OCI-LY3 (cell line): ENCODE results near the gene WDR46.

ENCODE experiments used
- EZH2phosphoT487 ChIP-seq: fragments of 200-600 bp; shearing (Covaris generic); IDR thresholded peaks from 2 replicates; pipeline ENCODE4 v1.6.1; 2018; ENCODE audit warnings: antibody characterized with exemption, mixed run types, low read depth
- TF ChIP-seq, protein P1 (sequence below): fragments of 200-600, 300-600 bp; sonication (generic); IDR thresholded peaks from 2 replicates; pipeline ENCODE4 v1.5.1; 2014; ENCODE audit warnings: antibody characterized with exemption, low read length, low read depth

DNA sequence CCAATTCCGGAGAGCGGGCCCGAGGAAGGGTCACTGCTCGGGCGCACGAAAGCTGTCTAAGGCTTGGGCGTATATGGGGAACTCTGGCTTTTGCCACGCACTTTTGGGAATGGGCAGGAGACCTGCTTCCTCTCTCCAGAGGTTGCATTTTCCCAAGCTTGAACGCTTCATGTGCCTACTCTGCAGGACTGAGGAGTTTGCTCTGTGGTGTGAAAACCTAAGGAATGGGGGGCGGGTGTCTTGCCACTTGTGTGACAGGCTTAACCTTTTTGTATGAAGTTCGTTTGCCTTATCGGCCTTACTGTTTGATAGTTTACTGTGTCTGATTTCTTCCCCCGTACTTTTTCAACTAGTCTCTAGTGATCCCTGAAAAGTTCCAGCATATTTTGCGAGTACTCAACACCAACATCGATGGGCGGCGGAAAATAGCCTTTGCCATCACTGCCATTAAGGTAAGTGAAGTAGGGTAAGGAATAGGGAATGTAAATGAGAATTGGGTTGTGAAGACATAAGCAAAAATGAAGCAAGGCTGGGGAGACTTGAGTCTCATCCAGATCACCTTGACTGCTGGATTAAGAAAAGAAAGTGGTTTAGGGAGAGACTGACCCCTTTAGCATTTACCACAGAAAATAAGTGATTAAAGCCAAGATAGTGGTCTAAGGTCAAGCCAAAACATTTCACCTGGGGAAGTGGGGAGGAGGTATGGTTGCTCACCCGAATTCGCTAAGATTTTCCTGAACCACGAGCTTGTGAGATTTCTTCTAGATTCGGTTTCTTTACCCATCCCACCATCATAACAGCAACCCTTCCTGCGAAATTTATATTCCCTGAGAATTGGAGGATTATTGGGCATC lies 16.5 kb downstream of the WDR46 start:
- TF ChIP-seq, protein P1, sequence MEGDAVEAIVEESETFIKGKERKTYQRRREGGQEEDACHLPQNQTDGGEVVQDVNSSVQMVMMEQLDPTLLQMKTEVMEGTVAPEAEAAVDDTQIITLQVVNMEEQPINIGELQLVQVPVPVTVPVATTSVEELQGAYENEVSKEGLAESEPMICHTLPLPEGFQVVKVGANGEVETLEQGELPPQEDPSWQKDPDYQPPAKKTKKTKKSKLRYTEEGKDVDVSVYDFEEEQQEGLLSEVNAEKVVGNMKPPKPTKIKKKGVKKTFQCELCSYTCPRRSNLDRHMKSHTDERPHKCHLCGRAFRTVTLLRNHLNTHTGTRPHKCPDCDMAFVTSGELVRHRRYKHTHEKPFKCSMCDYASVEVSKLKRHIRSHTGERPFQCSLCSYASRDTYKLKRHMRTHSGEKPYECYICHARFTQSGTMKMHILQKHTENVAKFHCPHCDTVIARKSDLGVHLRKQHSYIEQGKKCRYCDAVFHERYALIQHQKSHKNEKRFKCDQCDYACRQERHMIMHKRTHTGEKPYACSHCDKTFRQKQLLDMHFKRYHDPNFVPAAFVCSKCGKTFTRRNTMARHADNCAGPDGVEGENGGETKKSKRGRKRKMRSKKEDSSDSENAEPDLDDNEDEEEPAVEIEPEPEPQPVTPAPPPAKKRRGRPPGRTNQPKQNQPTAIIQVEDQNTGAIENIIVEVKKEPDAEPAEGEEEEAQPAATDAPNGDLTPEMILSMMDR = no peak
- TF ChIP-seq EZH2phosphoT487 = no peak
